HG03139 (cell line): Measurements from ENCODE around the gene AMBRA1.

Experiments used
- ATAC-seq: cut with Tn5 transposase; IDR thresholded peaks from one replicate; pipeline ENCODE4 v1.9.1; 2021; ENCODE audit not compliant: unreplicated experiment

AMBRA1 gene

GRCh38 chr11:46359953-46360352, 233.9 kb downstream of the AMBRA1 start:
- no peak for ATAC-seq

GRCh38 chr11:46357483-46357936, 236.3 kb downstream of the AMBRA1 start:
- ATAC-seq, result no peak

- ATAC-seq, result no peak
These were observed 236.8 kb downstream of the AMBRA1 start for GRCh38 chr11:46356924-46357482.

- ATAC-seq, result no peak
These were observed 240.1 kb downstream of the AMBRA1 start for GRCh38 chr11:46353698-46354097.

- no peak for ATAC-seq
These were observed 241.6 kb downstream of the AMBRA1 start for GRCh38 chr11:46352063-46352841.

- ATAC-seq, result no peak
These were observed 242.2 kb downstream of the AMBRA1 start for GRCh38 chr11:46351606-46352005.

- no peak for ATAC-seq
These were observed 242.7 kb downstream of the AMBRA1 start for GRCh38 chr11:46351148-46351547.

GRCh38 chr11:46350695-46351094, 243.1 kb downstream of the AMBRA1 start:
- ATAC-seq, result no peak

GRCh38 chr11:46348566-46349401, 245.0 kb downstream of the AMBRA1 start:
- ATAC-seq, result no peak

- ATAC-seq, result no peak
These were observed 246.0 kb downstream of the AMBRA1 start for GRCh38 chr11:46347637-46348311.

GRCh38 chr11:46346886-46347636, 246.8 kb downstream of the AMBRA1 start, which contains the start of gene DGKZ:
Gene DGKZ, plus strand, starts transcription at chr11:46347463. Its CDS starts 197 bp downstream, at chr11:46347660.
- ATAC-seq, result peak; percentile 48
